Mammary epithelial cell (primary cell): ENCODE data around the gene BASP1.

ENCODE experiments used
- CTCF ChIP-seq, 2 donors: IDR thresholded peaks in 1 of 2; conservative IDR thresholded peaks in 1 of 2; 2 replicates each; pipeline ENCODE4 v1.5.1; 2011 to 2012; ENCODE audit warnings: inconsistent platforms in 2 of 2, low read length in 2 of 2, mild to moderate bottlenecking in 2 of 2, control low read depth in 1 of 2, low read depth in 1 of 2; ENCODE audit not compliant: insufficient read depth in 1 of 2; ENCODE audit errors: extremely low read depth in 1 of 2
- EZH2 ChIP-seq: IDR thresholded peaks from 2 replicates; pipeline ENCODE4 v1.6.1; 2012; ENCODE audit warnings: low read length, inconsistent platforms, borderline replicate concordance

GRCh38 chr5:17212191-17212590 is 5.2 kb upstream of the BASP1 start:
- TF ChIP-seq CTCF (conservative IDR thresholded peaks at IDR 0.05 in 1 of 2, IDR thresholded peaks at IDR 0.05 in 1 of 2; ENCODE audit: extremely low read depth in 1 of 2, insufficient read depth in 1 of 2, low read depth in 1 of 2, low read length in 2 of 2) = no peak
- no peak for TF ChIP-seq EZH2
